ENCODE measurements around the gene MYB.

DNA sequence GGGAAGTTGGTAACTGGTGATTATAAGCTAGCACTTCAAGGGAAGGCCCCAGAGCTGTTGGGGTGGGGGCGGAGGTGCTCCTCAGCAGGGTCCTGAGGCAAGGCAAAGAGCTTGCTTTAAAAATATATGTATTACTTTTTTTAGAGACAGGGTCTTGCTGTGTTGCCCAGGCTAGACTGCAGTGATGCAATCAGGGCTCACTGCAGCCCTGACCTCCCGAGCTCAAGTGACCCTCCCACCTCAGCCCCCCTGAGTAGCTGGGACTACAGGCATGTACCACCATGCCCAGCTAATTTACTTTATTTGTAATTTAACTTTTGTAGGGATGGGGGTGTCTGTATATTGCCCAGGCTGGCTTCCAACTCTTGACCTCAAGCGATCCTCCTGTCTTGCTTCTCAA is 87.2 kb downstream of the MYB start:
- TF ChIP-seq, protein P1, sequence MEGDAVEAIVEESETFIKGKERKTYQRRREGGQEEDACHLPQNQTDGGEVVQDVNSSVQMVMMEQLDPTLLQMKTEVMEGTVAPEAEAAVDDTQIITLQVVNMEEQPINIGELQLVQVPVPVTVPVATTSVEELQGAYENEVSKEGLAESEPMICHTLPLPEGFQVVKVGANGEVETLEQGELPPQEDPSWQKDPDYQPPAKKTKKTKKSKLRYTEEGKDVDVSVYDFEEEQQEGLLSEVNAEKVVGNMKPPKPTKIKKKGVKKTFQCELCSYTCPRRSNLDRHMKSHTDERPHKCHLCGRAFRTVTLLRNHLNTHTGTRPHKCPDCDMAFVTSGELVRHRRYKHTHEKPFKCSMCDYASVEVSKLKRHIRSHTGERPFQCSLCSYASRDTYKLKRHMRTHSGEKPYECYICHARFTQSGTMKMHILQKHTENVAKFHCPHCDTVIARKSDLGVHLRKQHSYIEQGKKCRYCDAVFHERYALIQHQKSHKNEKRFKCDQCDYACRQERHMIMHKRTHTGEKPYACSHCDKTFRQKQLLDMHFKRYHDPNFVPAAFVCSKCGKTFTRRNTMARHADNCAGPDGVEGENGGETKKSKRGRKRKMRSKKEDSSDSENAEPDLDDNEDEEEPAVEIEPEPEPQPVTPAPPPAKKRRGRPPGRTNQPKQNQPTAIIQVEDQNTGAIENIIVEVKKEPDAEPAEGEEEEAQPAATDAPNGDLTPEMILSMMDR (conservative IDR thresholded peaks at IDR 0.05; ENCODE audit: low read length) = no peak
- TF ChIP-seq EZH2phosphoT487 (IDR thresholded peaks at IDR 0.05; ENCODE audit: borderline replicate concordance) = no peak
